SK-N-SH treated with all-trans-retinoic acid at 6 μM for 48 hours (cell line): ENCODE results near the gene ALG13.
A peak's percentile ranks its signal among the peaks of the same experiment; 100 is the strongest.
"Not testable (repeated sequence)": the region's sequence is repeated elsewhere in the genome, so short reads cannot be mapped to it uniquely, and the experiment has no call there.

ENCODE experiments used
- ATAC-seq: fragments of 200-7000 bp; cut with Tn5 transposase; 3 replicates; pipeline ENCODE4 v1.9.1; 2020; ENCODE audit warnings: mild to moderate bottlenecking, moderate library complexity
- ARNTL ChIP-seq: fragments of 450-650 bp; formaldehyde crosslinking; IDR thresholded peaks from 2 replicates; pipeline ENCODE4 v1.5.0; 2020; ENCODE audit warnings: low read depth, mild to moderate bottlenecking, moderate library complexity, borderline replicate concordance
- BACH2 ChIP-seq: fragments of 250-450 bp; sonication (Bioruptor Pico); IDR thresholded peaks from 2 replicates; pipeline ENCODE4 v1.9.0; 2021; ENCODE audit warnings: mild to moderate bottlenecking, borderline replicate concordance
- ESRRG ChIP-seq: fragments of 250-450 bp; sonication (Bioruptor Pico); IDR thresholded peaks from 2 replicates; pipeline ENCODE4 v1.6.1; 2021; ENCODE audit warnings: mild to moderate bottlenecking
- GLIS3 ChIP-seq: fragments of 250-450 bp; sonication (Bioruptor Pico); IDR thresholded peaks from 2 replicates; pipeline ENCODE4 v1.5.0; 2020; ENCODE audit warnings: mild to moderate bottlenecking, moderate library complexity
- OSR1 ChIP-seq: fragments of 250-450 bp; sonication (Bioruptor Pico); IDR thresholded peaks from 2 replicates; pipeline ENCODE4 v1.8.0; 2022; ENCODE audit warnings: moderate library complexity, mild to moderate bottlenecking, inconsistent platforms
- PPARA ChIP-seq: fragments of 250-450 bp; sonication (Bioruptor Pico); IDR thresholded peaks from 2 replicates; pipeline ENCODE4 v1.5.0; 2020; ENCODE audit warnings: mild to moderate bottlenecking, borderline replicate concordance
- RARB ChIP-seq: fragments of 250-450 bp; sonication (Bioruptor Pico); IDR thresholded peaks from 2 replicates; pipeline ENCODE4 v1.8.0; 2021; ENCODE audit warnings: mild to moderate bottlenecking, moderate library complexity
- SNAI2 ChIP-seq: fragments of 250-450 bp; sonication (Bioruptor Pico); IDR thresholded peaks from 2 replicates; pipeline ENCODE4 v1.5.0; 2020; ENCODE audit warnings: mild to moderate bottlenecking, moderate library complexity
- TCF4 ChIP-seq: fragments of 250-450 bp; sonication (Bioruptor Pico); IDR thresholded peaks from 2 replicates; pipeline ENCODE4 v1.8.0; 2021; ENCODE audit warnings: mild to moderate bottlenecking, moderate library complexity, borderline replicate concordance
- TOX ChIP-seq: fragments of 250-450 bp; sonication (Bioruptor Pico); IDR thresholded peaks from 2 replicates; pipeline ENCODE4 v1.8.0; 2021; ENCODE audit warnings: mild to moderate bottlenecking, moderate library complexity, borderline replicate concordance
- ZC3H10 ChIP-seq: fragments of 250-450 bp; sonication (Bioruptor Pico); IDR thresholded peaks from 2 replicates; pipeline ENCODE4 v1.5.1; 2021; ENCODE audit warnings: mild to moderate bottlenecking, moderate library complexity
- ZFP3 ChIP-seq: fragments of 250-450 bp; sonication (Bioruptor Pico); IDR thresholded peaks from 2 replicates; pipeline ENCODE4 v1.5.0; 2020; ENCODE audit warnings: mild to moderate bottlenecking, moderate library complexity
- ZFP30 ChIP-seq: fragments of 450-650 bp; formaldehyde crosslinking; IDR thresholded peaks from 2 replicates; pipeline ENCODE4 v1.5.0; 2022; ENCODE audit warnings: mild to moderate bottlenecking, moderate library complexity
- ZNF565 ChIP-seq: fragments of 450-650 bp; formaldehyde crosslinking; conservative IDR thresholded peaks from 2 replicates; pipeline ENCODE4 v1.5.0; 2020; ENCODE audit warnings: low read depth, mild to moderate bottlenecking, moderate library complexity
- ZNF70 ChIP-seq: fragments of 450-650 bp; formaldehyde crosslinking; IDR thresholded peaks from 2 replicates; pipeline ENCODE4 v1.5.0; 2020; ENCODE audit warnings: mild to moderate bottlenecking, moderate library complexity
- ZNF8 ChIP-seq: fragments of 450-650 bp; formaldehyde crosslinking; IDR thresholded peaks from 2 replicates; pipeline ENCODE4 v1.5.0; 2020; ENCODE audit warnings: mild to moderate bottlenecking, moderate library complexity
- TF ChIP-seq, protein P1 (sequence below): fragments of 250-450 bp; sonication (Bioruptor Pico); IDR thresholded peaks from 2 replicates; pipeline ENCODE4 v1.5.0; 2020; ENCODE audit warnings: mild to moderate bottlenecking, moderate library complexity
- TF ChIP-seq, protein P2 (sequence below): fragments of 250-450 bp; sonication (Bioruptor Pico); IDR thresholded peaks from 2 replicates; pipeline ENCODE4 v1.8.0; 2020; ENCODE audit warnings: mild to moderate bottlenecking, moderate library complexity, borderline replicate concordance
- TF ChIP-seq, protein P3 (sequence below): fragments of 250-450 bp; sonication (Bioruptor Pico); IDR thresholded peaks from 2 replicates; pipeline ENCODE4 v1.8.0; 2021; ENCODE audit warnings: low read depth, mild to moderate bottlenecking, moderate library complexity, borderline replicate concordance
- TF ChIP-seq, protein P4 (sequence below): fragments of 250-450 bp; sonication (Bioruptor Pico); IDR thresholded peaks from 2 replicates; pipeline ENCODE4 v1.5.1; 2020; ENCODE audit warnings: low read depth, mild to moderate bottlenecking, moderate library complexity
- TF ChIP-seq, protein P5 (sequence below): fragments of 250-450 bp; sonication (Bioruptor Pico); IDR thresholded peaks from 2 replicates; pipeline ENCODE4 v1.5.1; 2021; ENCODE audit warnings: mild to moderate bottlenecking, moderate library complexity

ALG13 gene

DNA sequence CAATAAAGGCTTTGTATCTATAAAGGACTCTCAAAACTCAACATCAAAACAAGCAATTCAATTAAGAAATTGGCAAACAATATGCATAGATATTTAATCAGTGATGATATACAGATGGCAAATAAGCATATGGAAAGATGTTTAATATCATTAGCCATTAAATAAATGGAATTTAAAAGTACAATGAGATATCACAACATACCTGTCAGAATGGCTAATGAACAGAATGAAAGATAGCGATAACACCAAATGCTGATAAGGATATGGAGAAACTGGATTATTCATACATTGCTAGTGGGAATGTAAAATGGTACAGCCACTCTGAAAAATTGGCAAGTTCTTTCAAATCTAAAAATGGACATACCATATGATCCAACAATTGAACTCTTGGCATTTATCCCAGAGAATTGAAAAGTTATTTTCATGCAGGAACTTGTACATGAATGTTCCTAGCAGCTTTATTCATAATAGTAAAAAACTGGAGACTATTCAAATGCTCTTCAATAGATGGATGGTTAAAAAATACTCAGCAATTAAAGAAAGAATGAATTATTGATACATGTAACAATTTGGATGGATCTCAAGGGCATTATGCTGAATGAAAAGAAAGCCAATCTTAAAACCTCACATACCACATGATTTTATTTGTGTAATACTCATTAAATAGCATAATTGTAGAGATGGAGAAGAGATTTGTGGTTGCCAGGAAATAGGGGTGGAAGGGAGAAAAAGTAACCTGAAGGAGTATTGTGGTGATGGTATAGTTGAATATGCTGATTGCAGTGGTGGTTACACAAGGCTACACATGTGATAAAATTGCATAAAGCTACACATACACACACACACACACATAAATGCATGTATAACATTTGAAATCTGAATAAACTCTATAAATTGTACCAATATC lies 45.9 kb upstream of the ALG13 start (continued):
- peak; percentile 40; the same call in 1 of the 2 replicates for TF ChIP-seq ZNF8 (CRISPR knock-in tag)

DNA sequence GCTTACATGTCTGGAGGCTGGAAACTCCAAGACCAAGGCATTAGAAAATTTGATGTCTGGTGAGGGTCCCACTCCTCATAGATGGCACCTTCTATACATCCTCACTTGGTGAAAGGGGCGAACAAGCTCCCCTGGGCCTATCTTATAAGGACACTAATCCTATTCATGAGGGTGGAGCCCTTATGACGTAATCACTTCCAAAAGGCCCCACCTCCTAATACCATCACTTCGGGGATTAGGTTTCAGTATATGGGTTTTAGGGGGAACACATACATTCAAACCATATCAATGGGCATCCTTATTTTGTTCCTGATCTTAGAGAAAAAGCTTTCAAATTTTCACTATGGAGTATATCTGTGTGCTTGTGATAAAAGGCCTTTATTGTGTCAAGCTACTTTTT lies 39.0 kb upstream of the ALG13 start:
- TF ChIP-seq, protein P1, sequence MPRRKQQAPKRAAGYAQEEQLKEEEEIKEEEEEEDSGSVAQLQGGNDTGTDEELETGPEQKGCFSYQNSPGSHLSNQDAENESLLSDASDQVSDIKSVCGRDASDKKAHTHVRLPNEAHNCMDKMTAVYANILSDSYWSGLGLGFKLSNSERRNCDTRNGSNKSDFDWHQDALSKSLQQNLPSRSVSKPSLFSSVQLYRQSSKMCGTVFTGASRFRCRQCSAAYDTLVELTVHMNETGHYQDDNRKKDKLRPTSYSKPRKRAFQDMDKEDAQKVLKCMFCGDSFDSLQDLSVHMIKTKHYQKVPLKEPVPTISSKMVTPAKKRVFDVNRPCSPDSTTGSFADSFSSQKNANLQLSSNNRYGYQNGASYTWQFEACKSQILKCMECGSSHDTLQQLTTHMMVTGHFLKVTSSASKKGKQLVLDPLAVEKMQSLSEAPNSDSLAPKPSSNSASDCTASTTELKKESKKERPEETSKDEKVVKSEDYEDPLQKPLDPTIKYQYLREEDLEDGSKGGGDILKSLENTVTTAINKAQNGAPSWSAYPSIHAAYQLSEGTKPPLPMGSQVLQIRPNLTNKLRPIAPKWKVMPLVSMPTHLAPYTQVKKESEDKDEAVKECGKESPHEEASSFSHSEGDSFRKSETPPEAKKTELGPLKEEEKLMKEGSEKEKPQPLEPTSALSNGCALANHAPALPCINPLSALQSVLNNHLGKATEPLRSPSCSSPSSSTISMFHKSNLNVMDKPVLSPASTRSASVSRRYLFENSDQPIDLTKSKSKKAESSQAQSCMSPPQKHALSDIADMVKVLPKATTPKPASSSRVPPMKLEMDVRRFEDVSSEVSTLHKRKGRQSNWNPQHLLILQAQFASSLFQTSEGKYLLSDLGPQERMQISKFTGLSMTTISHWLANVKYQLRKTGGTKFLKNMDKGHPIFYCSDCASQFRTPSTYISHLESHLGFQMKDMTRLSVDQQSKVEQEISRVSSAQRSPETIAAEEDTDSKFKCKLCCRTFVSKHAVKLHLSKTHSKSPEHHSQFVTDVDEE (CRISPR knock-in tag) = no peak
- TF ChIP-seq RARB (CRISPR knock-in tag) = no peak
- TF ChIP-seq BACH2 = no peak
- no peak for TF ChIP-seq ARNTL (CRISPR knock-in tag)
- TF ChIP-seq, protein P2, sequence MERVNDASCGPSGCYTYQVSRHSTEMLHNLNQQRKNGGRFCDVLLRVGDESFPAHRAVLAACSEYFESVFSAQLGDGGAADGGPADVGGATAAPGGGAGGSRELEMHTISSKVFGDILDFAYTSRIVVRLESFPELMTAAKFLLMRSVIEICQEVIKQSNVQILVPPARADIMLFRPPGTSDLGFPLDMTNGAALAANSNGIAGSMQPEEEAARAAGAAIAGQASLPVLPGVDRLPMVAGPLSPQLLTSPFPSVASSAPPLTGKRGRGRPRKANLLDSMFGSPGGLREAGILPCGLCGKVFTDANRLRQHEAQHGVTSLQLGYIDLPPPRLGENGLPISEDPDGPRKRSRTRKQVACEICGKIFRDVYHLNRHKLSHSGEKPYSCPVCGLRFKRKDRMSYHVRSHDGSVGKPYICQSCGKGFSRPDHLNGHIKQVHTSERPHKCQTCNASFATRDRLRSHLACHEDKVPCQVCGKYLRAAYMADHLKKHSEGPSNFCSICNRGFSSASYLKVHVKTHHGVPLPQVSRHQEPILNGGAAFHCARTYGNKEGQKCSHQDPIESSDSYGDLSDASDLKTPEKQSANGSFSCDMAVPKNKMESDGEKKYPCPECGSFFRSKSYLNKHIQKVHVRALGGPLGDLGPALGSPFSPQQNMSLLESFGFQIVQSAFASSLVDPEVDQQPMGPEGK (CRISPR knock-in tag) = no peak
- TF ChIP-seq, protein P3, sequence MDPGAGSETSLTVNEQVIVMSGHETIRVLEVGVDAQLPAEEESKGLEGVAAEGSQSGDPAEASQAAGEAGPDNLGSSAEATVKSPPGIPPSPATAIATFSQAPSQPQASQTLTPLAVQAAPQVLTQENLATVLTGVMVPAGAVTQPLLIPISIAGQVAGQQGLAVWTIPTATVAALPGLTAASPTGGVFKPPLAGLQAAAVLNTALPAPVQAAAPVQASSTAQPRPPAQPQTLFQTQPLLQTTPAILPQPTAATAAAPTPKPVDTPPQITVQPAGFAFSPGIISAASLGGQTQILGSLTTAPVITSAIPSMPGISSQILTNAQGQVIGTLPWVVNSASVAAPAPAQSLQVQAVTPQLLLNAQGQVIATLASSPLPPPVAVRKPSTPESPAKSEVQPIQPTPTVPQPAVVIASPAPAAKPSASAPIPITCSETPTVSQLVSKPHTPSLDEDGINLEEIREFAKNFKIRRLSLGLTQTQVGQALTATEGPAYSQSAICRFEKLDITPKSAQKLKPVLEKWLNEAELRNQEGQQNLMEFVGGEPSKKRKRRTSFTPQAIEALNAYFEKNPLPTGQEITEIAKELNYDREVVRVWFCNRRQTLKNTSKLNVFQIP (CRISPR knock-in tag) = no peak
- no peak for TF ChIP-seq ZNF70 (CRISPR knock-in tag)
- TF ChIP-seq GLIS3 = no peak
- TF ChIP-seq ZNF565 (CRISPR knock-in tag) = no peak
- TF ChIP-seq ZC3H10 = no peak
- TF ChIP-seq PPARA = no peak
- TF ChIP-seq, protein P4, sequence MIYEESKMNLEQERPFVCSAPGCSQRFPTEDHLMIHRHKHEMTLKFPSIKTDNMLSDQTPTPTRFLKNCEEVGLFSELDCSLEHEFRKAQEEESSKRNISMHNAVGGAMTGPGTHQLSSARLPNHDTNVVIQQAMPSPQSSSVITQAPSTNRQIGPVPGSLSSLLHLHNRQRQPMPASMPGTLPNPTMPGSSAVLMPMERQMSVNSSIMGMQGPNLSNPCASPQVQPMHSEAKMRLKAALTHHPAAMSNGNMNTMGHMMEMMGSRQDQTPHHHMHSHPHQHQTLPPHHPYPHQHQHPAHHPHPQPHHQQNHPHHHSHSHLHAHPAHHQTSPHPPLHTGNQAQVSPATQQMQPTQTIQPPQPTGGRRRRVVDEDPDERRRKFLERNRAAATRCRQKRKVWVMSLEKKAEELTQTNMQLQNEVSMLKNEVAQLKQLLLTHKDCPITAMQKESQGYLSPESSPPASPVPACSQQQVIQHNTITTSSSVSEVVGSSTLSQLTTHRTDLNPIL = no peak
- TF ChIP-seq, protein P5, sequence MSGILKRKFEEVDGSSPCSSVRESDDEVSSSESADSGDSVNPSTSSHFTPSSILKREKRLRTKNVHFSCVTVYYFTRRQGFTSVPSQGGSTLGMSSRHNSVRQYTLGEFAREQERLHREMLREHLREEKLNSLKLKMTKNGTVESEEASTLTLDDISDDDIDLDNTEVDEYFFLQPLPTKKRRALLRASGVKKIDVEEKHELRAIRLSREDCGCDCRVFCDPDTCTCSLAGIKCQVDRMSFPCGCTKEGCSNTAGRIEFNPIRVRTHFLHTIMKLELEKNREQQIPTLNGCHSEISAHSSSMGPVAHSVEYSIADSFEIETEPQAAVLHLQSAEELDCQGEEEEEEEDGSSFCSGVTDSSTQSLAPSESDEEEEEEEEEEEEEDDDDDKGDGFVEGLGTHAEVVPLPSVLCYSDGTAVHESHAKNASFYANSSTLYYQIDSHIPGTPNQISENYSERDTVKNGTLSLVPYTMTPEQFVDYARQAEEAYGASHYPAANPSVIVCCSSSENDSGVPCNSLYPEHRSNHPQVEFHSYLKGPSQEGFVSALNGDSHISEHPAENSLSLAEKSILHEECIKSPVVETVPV (CRISPR knock-in tag) = no peak
- no peak for TF ChIP-seq SNAI2 (CRISPR knock-in tag)
- no peak for TF ChIP-seq ZFP30 (CRISPR knock-in tag)
- no peak for TF ChIP-seq TCF4 (CRISPR knock-in tag)
- TF ChIP-seq OSR1 (CRISPR knock-in tag) = no peak
- TF ChIP-seq ZFP3 = no peak
- TF ChIP-seq TOX (CRISPR knock-in tag) = no peak
- TF ChIP-seq ESRRG = no peak
- ATAC-seq = no peak

DNA sequence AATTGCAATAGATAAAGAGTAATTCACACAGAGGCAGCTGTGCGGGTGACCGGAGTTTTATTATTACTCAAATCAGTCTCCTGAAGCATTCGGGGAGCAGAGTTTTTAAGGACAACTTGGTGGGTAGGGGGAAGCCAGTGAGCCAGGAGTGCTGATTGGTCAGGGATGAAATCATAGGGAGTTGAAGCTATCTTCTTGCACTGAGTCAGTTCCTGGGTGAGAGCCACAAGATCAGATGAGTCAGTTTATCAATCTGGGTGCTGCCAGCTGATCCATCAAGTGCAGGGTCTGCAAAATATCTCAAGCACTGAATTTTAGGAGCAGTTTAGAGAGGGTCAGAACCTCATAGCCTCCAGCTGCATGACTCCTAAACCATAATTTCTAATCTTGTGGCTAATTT lies 35.8 kb upstream of the ALG13 start:
- not testable (repeated sequence) for ATAC-seq
